HUES64 (cell line): ENCODE results near the gene C17orf78.
"Not testable (repeated sequence)": the region's sequence is repeated elsewhere in the genome, so short reads cannot be mapped to it uniquely, and the experiment has no call there.

Experiments used
- H3K27ac ChIP-seq: 2 replicates; pipeline ENCODE4 v1.7.0; 2013; ENCODE audit warnings: low read depth, low read length, inconsistent platforms
- H3K27me3 ChIP-seq: 2 replicates; pipeline ENCODE4 v1.6.1; 2013; ENCODE audit warnings: mild to moderate bottlenecking, low read length; ENCODE audit not compliant: insufficient read depth
- H3K36me3 ChIP-seq: 2 replicates; pipeline ENCODE4 v1.6.1; 2013; ENCODE audit warnings: mild to moderate bottlenecking, low read length; ENCODE audit not compliant: insufficient read depth
- H3K4me1 ChIP-seq: 2 replicates; pipeline ENCODE4 v1.6.1; 2013; ENCODE audit warnings: mild to moderate bottlenecking, low read length, moderate library complexity; ENCODE audit not compliant: insufficient read depth
- H3K4me3 ChIP-seq: 2 replicates; pipeline ENCODE4 v1.5.1; 2013; ENCODE audit warnings: mild to moderate bottlenecking, low read length, moderate library complexity
- H3K9ac ChIP-seq: 2 replicates; pipeline ENCODE4 v1.6.1; 2013; ENCODE audit warnings: mild to moderate bottlenecking, low read depth, low read length
- H3K9me3 ChIP-seq: 2 replicates; pipeline ENCODE4 v1.6.1; 2013; ENCODE audit warnings: low read depth, low read length; ENCODE audit not compliant: insufficient read depth
- WGBS: fragments of 150-250, 120-280 bp; methylation state at CpG from one replicate; pipeline ENCODE4 v1.1.7; 2013; ENCODE audit warnings: missing lambda C conversion rate; 5-methylcytosine and 5-hydroxymethylcytosine counted together

Gene C17orf78

DNA sequence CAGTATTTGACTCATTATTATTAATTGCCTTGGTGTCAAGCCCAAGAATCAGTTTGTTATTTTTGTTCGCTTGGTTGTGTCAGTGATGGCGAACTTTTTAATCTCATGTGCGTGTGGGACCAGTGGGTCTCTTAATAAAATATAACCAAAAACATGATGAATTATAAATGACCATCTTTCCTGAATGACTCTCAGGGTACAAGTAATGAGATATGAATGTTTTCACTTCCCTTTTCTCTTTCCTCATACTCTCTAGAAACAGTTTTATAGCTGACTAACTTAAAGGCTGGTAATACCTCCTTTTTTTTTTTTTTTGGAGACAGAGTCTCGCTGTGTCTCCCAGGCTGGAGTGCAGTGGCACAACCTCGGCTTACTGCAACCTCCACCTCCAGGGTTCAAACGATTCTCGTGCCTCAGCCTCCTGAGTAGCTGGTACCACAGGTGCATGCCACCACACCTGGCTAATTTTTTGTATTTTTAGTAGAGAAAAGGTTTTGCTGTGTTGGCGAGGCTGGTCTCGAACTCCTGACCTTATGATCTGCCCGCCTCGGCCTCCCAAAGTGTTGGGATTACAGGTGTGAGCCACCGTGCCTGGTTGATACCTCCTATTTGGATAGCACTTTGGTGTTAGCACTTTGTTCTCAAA, 65.7 kb downstream of the C17orf78 start:
- not testable (repeated sequence) for H3K27ac ChIP-seq, H3K9me3 ChIP-seq, H3K9ac ChIP-seq, H3K27me3 ChIP-seq, H3K4me3 ChIP-seq, H3K4me1 ChIP-seq
- 95% methylated on average over 9 of the region's 12 CpGs for WGBS
- H3K36me3 ChIP-seq, result peaks cover 68% of the 10 kb centered on the region
